Ishikawa (cell line): ENCODE data around the gene HEATR1.

Source experiments
- EP300 ChIP-seq: IDR thresholded peaks from 2 replicates; pipeline ENCODE4 v1.6.1; 2012; ENCODE audit warnings: borderline replicate concordance
- FOXM1 ChIP-seq: IDR thresholded peaks from 2 replicates; pipeline ENCODE4 v1.6.1; 2012; ENCODE audit warnings: low read depth, borderline replicate concordance
- RAD21 ChIP-seq: IDR thresholded peaks from 2 replicates; pipeline ENCODE4 v1.6.1; 2012; ENCODE audit warnings: low read depth
- TCF12 ChIP-seq: IDR thresholded peaks from 2 replicates; pipeline ENCODE4 v1.6.1; 2012; ENCODE audit warnings: low read depth
- TEAD4 ChIP-seq: IDR thresholded peaks from 2 replicates; pipeline ENCODE4 v1.6.1; 2012
- TF ChIP-seq, protein P1 (sequence below): IDR thresholded peaks from 2 replicates; pipeline ENCODE4 v1.6.1; 2012; ENCODE audit warnings: low read depth, mild to moderate bottlenecking
- TF ChIP-seq, protein P2 (sequence below): IDR thresholded peaks from 2 replicates; pipeline ENCODE4 v1.6.1; 2012

DNA sequence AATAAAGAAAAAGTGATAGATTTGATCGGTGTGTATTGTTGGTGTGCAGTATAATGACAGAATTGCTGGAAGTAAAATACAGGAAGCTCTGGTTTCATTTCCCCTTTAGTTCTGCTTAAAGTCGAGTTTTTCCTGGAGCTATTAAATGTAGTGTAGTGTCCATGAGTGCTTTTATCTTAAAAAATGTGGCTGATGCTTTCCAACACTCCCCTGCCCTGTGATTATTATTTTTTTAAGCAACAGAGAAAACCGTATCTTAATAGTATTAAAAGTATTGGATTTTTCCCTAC is 79.5 kb downstream of the HEATR1 start:
- TF ChIP-seq RAD21 (no peak), TEAD4 (no peak), EP300 (no peak), TCF12 (no peak), FOXM1 (no peak)
- TF ChIP-seq, protein P1, sequence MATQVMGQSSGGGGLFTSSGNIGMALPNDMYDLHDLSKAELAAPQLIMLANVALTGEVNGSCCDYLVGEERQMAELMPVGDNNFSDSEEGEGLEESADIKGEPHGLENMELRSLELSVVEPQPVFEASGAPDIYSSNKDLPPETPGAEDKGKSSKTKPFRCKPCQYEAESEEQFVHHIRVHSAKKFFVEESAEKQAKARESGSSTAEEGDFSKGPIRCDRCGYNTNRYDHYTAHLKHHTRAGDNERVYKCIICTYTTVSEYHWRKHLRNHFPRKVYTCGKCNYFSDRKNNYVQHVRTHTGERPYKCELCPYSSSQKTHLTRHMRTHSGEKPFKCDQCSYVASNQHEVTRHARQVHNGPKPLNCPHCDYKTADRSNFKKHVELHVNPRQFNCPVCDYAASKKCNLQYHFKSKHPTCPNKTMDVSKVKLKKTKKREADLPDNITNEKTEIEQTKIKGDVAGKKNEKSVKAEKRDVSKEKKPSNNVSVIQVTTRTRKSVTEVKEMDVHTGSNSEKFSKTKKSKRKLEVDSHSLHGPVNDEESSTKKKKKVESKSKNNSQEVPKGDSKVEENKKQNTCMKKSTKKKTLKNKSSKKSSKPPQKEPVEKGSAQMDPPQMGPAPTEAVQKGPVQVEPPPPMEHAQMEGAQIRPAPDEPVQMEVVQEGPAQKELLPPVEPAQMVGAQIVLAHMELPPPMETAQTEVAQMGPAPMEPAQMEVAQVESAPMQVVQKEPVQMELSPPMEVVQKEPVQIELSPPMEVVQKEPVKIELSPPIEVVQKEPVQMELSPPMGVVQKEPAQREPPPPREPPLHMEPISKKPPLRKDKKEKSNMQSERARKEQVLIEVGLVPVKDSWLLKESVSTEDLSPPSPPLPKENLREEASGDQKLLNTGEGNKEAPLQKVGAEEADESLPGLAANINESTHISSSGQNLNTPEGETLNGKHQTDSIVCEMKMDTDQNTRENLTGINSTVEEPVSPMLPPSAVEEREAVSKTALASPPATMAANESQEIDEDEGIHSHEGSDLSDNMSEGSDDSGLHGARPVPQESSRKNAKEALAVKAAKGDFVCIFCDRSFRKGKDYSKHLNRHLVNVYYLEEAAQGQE: no peak
- TF ChIP-seq, protein P2, sequence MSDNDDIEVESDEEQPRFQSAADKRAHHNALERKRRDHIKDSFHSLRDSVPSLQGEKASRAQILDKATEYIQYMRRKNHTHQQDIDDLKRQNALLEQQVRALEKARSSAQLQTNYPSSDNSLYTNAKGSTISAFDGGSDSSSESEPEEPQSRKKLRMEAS: no peak
